ENCODE results near the gene SH2B3. TPM values are rescaled to one million over a fixed set of nuclear protein-coding genes. Genes with fewer than 3 reads are reported as not detected.

SH2B3 gene
- total and polyA plus RNA-seq, 10 donors: 11.5 to 105 (median 81.9) TPM

- Histone ChIP-seq H3K27me3 (replicated peaks in 1 of 7) (no peaks in the 10 kb centered on the region), H3K4me3 (peak overlapping the region; percentile 2 to 96 (median 86)), H3K36me3 (peaks cover 0 to 10% (median 0%) of the 10 kb centered on the region in 6 donors), H3K9me3 (no peaks in the 10 kb centered on the region), H3K27ac (peak overlapping the region; percentile 80 to 99 (median 98)), H3K4me1 (peaks cover 83 to 92% (median 86%) of the 10 kb centered on the region in 6 donors)
- DNase-seq: peak; percentile 84
- intact Hi-C loops (cut with DNase I; ENCODE audit: low total_unique reads): no loop called here
- 5 to 28% (median 10%) methylated on average over 12 to 15 of the region's 15 CpGs for WGBS, 5 donors
- TF ChIP-seq POLR2AphosphoS5 (IDR thresholded peaks at IDR 0.05) (no peak), POLR2A (IDR thresholded peaks at IDR 0.05) (no peak)
- TF ChIP-seq, protein P1, sequence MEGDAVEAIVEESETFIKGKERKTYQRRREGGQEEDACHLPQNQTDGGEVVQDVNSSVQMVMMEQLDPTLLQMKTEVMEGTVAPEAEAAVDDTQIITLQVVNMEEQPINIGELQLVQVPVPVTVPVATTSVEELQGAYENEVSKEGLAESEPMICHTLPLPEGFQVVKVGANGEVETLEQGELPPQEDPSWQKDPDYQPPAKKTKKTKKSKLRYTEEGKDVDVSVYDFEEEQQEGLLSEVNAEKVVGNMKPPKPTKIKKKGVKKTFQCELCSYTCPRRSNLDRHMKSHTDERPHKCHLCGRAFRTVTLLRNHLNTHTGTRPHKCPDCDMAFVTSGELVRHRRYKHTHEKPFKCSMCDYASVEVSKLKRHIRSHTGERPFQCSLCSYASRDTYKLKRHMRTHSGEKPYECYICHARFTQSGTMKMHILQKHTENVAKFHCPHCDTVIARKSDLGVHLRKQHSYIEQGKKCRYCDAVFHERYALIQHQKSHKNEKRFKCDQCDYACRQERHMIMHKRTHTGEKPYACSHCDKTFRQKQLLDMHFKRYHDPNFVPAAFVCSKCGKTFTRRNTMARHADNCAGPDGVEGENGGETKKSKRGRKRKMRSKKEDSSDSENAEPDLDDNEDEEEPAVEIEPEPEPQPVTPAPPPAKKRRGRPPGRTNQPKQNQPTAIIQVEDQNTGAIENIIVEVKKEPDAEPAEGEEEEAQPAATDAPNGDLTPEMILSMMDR (IDR thresholded peaks at IDR 0.05 in 8 of 11, conservative IDR thresholded peaks at IDR 0.05 in 3 of 11): no peak
These were observed 3.7 kb downstream of the SH2B3 start for GRCh38 chr12:111409403-111409779.

DNA sequence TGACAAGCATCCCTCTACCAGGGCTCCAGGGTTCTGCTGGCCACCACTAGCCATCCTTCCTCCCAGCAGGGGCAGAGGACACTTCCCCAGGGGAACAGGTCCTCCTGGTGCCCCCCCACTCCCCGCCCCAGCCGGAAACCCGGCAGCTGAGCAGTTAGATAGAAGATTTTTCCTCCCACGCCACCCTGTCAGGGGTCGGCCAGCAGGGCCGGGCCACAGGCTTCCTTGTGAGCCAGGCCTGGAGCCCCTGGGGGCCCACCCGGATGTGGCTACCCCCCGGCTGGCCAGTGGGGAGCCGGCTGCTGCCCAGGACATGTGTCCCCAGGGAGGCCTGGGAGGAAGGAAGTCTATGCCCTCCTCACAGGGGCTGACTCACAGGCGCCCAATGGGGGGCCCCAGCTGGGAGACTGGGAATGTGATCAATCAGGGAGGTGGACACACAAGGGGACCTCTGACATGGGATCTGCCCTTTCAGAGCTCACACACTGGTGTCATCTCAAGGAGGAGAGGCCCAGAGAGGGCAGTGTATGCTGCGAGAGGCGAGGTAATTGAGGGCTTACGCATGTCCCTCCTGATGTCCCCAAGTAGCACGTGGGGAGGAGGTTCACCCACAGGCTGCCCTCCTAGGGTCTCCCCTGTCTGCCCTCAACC, 4.2 kb downstream of the SH2B3 start:
- TF ChIP-seq POLR2A (IDR thresholded peaks at IDR 0.05): no peak
- TF ChIP-seq, protein P1 (IDR thresholded peaks at IDR 0.05 in 8 of 11, conservative IDR thresholded peaks at IDR 0.05 in 3 of 11): peak in 2 of 11 experiments; percentile 13 to 14
- TF ChIP-seq POLR2AphosphoS5 (IDR thresholded peaks at IDR 0.05): peak; percentile 69 to 86 (median 72)
- peaks cover 78 to 92% (median 86%) of the 10 kb centered on the region in 6 donors for H3K4me1 ChIP-seq
- peak; percentile 91 for DNase-seq
- intact Hi-C loops (cut with DNase I; ENCODE audit: low total_unique reads): no loop called here
- H3K4me3 ChIP-seq: peak overlapping the region; percentile 2 to 96 (median 86)
- no peaks in the 10 kb centered on the region for H3K27me3 ChIP-seq (replicated peaks in 1 of 7)
- H3K9me3 ChIP-seq: no peaks in the 10 kb centered on the region
- peak overlapping the region; percentile 80 to 99 (median 98) for H3K27ac ChIP-seq
- 10 to 34% (median 13%) methylated on average over 7 to 14 of the region's 14 CpGs for WGBS, 5 donors
- peaks cover 0 to 14% (median 0%) of the 10 kb centered on the region in 6 donors for H3K36me3 ChIP-seq

- TF ChIP-seq POLR2AphosphoS5 (IDR thresholded peaks at IDR 0.05): peak; percentile 18 to 56 (median 29)
- TF ChIP-seq, protein P1 (IDR thresholded peaks at IDR 0.05 in 8 of 11, conservative IDR thresholded peaks at IDR 0.05 in 3 of 11): no peak
- no peak for TF ChIP-seq POLR2A (IDR thresholded peaks at IDR 0.05)
- Histone ChIP-seq H3K27ac (peak overlapping the region; percentile 80 to 99 (median 98)), H3K4me3 (peak overlapping the region in 5 of 8 donors; percentile 79 to 94 (median 88)), H3K27me3 (replicated peaks in 1 of 7) (no peaks in the 10 kb centered on the region), H3K36me3 (peaks cover 0 to 21% (median 0%) of the 10 kb centered on the region in 6 donors), H3K9me3 (no peaks in the 10 kb centered on the region), H3K4me1 (peaks cover 75 to 93% (median 89%) of the 10 kb centered on the region in 6 donors)
- intact Hi-C loops (cut with DNase I; ENCODE audit: low total_unique reads): no loop called here
- peak; percentile 82 for DNase-seq
- 32 to 54% (median 47%) methylated on average over 5 to 12 of the region's 12 CpGs for WGBS, 5 donors
These were observed 4.9 kb downstream of the SH2B3 start for GRCh38 chr12:111410431-111411184.
